Kidney (tissue), 14 donors: ENCODE data around the gene PLSCR1. TPM values are rescaled to one million over a fixed set of nuclear protein-coding genes. Genes with fewer than 3 reads are reported as not detected.

Source experiments
- DNase-seq, 5 donors: peaks; one replicate each; pipeline ENCODE4 v3.0.0-alpha.2; 2013 to 2020
- FAIRE-seq: peaks from 2 replicates; lab custom pipeline; 2012; peaks lifted over from hg19 to GRCh38; lab: Jason Lieb, UNC
- H3K27ac ChIP-seq, 2 donors: one replicate each; pipeline ENCODE4 v1.7.0; 2013; ENCODE audit warnings: low read depth in 2 of 2, low read length in 2 of 2, inconsistent platforms in 1 of 2
- H3K27me3 ChIP-seq: one replicate; pipeline ENCODE4 v1.7.1; 2013; ENCODE audit warnings: low read length, inconsistent platforms; ENCODE audit not compliant: control insufficient read depth, insufficient read depth
- H3K36me3 ChIP-seq, 3 donors: one replicate each; pipeline versions ENCODE4 v1.7.0 to v1.7.1; 2013; ENCODE audit warnings: low read length in 3 of 3, control low read depth in 1 of 3, inconsistent platforms in 1 of 3; ENCODE audit not compliant: insufficient read depth in 3 of 3, control insufficient read depth in 2 of 3
- H3K4me1 ChIP-seq, 3 donors: one replicate each; pipeline versions ENCODE4 v1.7.0 to v1.7.1; 2013; ENCODE audit warnings: low read length in 3 of 3, inconsistent platforms in 1 of 3, low read depth in 1 of 3; ENCODE audit not compliant: control insufficient read depth in 2 of 3, insufficient read depth in 2 of 3
- H3K4me3 ChIP-seq, 3 donors: one replicate each; pipeline versions ENCODE4 v1.7.0 to v1.8.1; 2013; ENCODE audit warnings: low read length in 3 of 3, control low read depth in 1 of 3, inconsistent platforms in 1 of 3
- H3K9ac ChIP-seq, 3 donors: one replicate each; pipeline versions ENCODE4 v1.7.0 to v1.7.1; 2013; ENCODE audit warnings: low read length in 3 of 3, control low read depth in 1 of 3, inconsistent platforms in 1 of 3
- H3K9me3 ChIP-seq, 3 donors: one replicate each; pipeline versions ENCODE4 v1.7.0 to v1.7.1; 2013; ENCODE audit warnings: low read length in 3 of 3, control low read depth in 1 of 3, inconsistent platforms in 1 of 3; ENCODE audit not compliant: control insufficient read depth in 2 of 3, insufficient read depth in 1 of 3
- CTCF ChIP-seq: IDR thresholded peaks from 3 replicates; pipeline ENCODE4 v1.5.1; 2012; ENCODE audit warnings: mild to moderate bottlenecking, moderate library complexity, borderline replicate concordance; ENCODE audit not compliant: insufficient read depth; ENCODE audit errors: extremely low read depth
- intact Hi-C: fragments of 100-400 bp; cut with DNase I; formaldehyde crosslinking; loops from one replicate; pipeline ENCODE4 v1.11.1; 2022
- polyA plus RNA-seq: library from polyadenylated mRNA; stranded (reverse); fragments of 350-450 nt; fragmentation: Illumina TruSeq; extraction: RNeasy Lipid Tissue Mini Kit (QIAGEN cat#74804); gene quantifications from one replicate; pipeline ENCODE4 v1.2.3, GENCODE V29; 2014; ENCODE audit warnings: low read depth, low replicate concordance; ENCODE audit not compliant: insufficient read depth
- total RNA-seq: library from RNA; stranded (reverse); fragmentation: NEBNext Ultra II Directional; extraction: Animal tissue kit (Norgen Biotek cat#: 25700); gene quantifications from one replicate; pipeline ENCODE4 v1.2.1, GENCODE V29; 2021
- donor health status: control.
- donor health status: control.
- donor health status: control.
- donor health status: control.
- donor health status: control.
- donor health status: DM: yes; HTN: yes; CAD: no.
- donor health status: Normal renal cell carcinoma (clear cell type).

PLSCR1 gene
- total and polyA plus RNA-seq, 2 donors from 2014 or later = 53.5 to 266 TPM

GRCh38 chr3:146502887-146503460 lies 41.4 kb downstream of the PLSCR1 start:
- peaks cover 0 to 5% (median 3%) of the 10 kb centered on the region in 3 donors for H3K4me1 ChIP-seq
- intact Hi-C loops = no loop called here
- H3K27me3 ChIP-seq = no peaks in the 10 kb centered on the region
- TF ChIP-seq CTCF = no peak
- DNase-seq (no peak), FAIRE-seq (no peak)
- no peaks in the 10 kb centered on the region for H3K9me3 ChIP-seq
- no peak overlapping the region for H3K4me3 ChIP-seq
- no peaks in the 10 kb centered on the region for H3K36me3 ChIP-seq
- H3K27ac ChIP-seq = no peak overlapping the region
- H3K9ac ChIP-seq = no peak overlapping the region

GRCh38 chr3:146501752-146502151 lies 42.7 kb downstream of the PLSCR1 start:
- no peak for FAIRE-seq
- Histone ChIP-seq H3K36me3 (no peaks in the 10 kb centered on the region), H3K9me3 (no peaks in the 10 kb centered on the region), H3K4me1 (peaks cover 0 to 3% (median 0%) of the 10 kb centered on the region in 3 donors), H3K4me3 (no peak overlapping the region), H3K27me3 (no peaks in the 10 kb centered on the region), H3K9ac (no peak overlapping the region), H3K27ac (no peak overlapping the region)
- intact Hi-C loops = no loop called here
- TF ChIP-seq CTCF = no peak
- no peak for DNase-seq

GRCh38 chr3:146499701-146500100 lies 44.7 kb downstream of the PLSCR1 start:
- Histone ChIP-seq H3K9me3 (no peaks in the 10 kb centered on the region), H3K4me1 (no peaks in the 10 kb centered on the region), H3K27ac (no peak overlapping the region), H3K36me3 (no peaks in the 10 kb centered on the region), H3K9ac (no peak overlapping the region), H3K27me3 (no peaks in the 10 kb centered on the region), H3K4me3 (no peak overlapping the region)
- intact Hi-C loops = no loop called here
- TF ChIP-seq CTCF = no peak
- DNase-seq = no peak
- no peak for FAIRE-seq
